Epithelial cell of esophagus (primary cell): ENCODE data around the gene ORC5.

Experiments
- DNase-seq: peaks from one replicate; pipeline ENCODE4 v3.0.0; 2010; ENCODE audit warnings: low read depth
- H3K4me3 ChIP-seq: 2 replicates; pipeline ENCODE4 v1.5.1; 2011; ENCODE audit warnings: mild to moderate bottlenecking, low read length, control low read depth
- TF ChIP-seq, protein P1 (sequence below): IDR thresholded peaks from 2 replicates; pipeline ENCODE4 v1.5.1; 2011; ENCODE audit warnings: low read depth, mild to moderate bottlenecking, low read length, control low read depth, inconsistent platforms; ENCODE audit not compliant: insufficient read depth; ENCODE audit errors: missing control alignments

ORC5 gene

GRCh38 chr7:104225451-104225850 lies 17.6 kb upstream of the ORC5 start:
- no peak for DNase-seq
- H3K4me3 ChIP-seq, result no peak overlapping the region
- TF ChIP-seq, protein P1, sequence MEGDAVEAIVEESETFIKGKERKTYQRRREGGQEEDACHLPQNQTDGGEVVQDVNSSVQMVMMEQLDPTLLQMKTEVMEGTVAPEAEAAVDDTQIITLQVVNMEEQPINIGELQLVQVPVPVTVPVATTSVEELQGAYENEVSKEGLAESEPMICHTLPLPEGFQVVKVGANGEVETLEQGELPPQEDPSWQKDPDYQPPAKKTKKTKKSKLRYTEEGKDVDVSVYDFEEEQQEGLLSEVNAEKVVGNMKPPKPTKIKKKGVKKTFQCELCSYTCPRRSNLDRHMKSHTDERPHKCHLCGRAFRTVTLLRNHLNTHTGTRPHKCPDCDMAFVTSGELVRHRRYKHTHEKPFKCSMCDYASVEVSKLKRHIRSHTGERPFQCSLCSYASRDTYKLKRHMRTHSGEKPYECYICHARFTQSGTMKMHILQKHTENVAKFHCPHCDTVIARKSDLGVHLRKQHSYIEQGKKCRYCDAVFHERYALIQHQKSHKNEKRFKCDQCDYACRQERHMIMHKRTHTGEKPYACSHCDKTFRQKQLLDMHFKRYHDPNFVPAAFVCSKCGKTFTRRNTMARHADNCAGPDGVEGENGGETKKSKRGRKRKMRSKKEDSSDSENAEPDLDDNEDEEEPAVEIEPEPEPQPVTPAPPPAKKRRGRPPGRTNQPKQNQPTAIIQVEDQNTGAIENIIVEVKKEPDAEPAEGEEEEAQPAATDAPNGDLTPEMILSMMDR, result no peak

DNA sequence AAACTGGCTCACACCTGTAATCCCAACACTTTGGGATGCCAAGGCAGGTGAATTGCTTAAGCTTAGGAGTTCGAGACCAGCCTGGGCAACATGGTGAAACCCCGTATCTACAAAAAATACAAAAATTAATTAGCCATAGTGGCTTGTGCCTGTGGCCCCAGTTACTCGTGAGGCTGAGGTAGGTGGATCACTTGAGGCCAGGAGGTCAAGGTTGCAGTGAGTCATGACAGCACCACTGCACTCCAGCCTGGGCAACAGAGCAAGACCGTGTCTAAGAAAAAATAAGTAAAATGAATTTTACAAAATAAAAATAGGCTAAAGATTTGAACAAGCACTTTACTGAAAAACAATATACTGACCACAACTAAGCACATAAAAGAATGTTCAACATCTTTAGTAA lies 9.8 kb upstream of the ORC5 start:
- no peak overlapping the region for H3K4me3 ChIP-seq
- DNase-seq, result no peak
- TF ChIP-seq, protein P1, result no peak

DNA sequence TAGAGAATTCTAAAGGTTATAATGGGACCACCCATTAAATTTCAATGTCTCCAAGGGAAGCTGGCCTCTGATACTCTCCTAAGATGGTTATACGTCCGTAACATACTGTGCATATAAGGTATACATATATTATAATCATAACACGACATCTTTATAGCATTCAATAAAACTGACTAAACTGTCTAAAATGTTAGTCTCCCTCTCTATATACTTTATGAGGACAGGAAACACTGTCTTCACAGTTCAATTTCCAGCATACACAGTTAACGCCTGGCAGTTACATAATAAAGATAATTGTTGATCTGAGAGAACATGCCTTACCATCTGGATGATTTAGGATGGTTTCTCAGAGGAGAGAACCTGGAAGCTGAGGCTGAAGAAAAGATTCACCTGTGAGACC lies 1.2 kb upstream of the ORC5 start:
- H3K4me3 ChIP-seq, result no peak overlapping the region
- TF ChIP-seq, protein P1, result no peak
- no peak for DNase-seq

GRCh38 chr7:104208421-104208780 lies 588 bp upstream of the ORC5 start:
- DNase-seq, result no peak
- peak overlapping the region; percentile 71 for H3K4me3 ChIP-seq
- TF ChIP-seq, protein P1, result no peak

GRCh38 chr7:104207348-104207730 lies 474 bp downstream of the ORC5 start:
- TF ChIP-seq, protein P1, result no peak
- peak; percentile 19 for DNase-seq
- H3K4me3 ChIP-seq, result peak overlapping the region; percentile 71

- TF ChIP-seq, protein P1, result no peak
- DNase-seq, result peak; percentile 7
- peak overlapping the region; percentile 71 for H3K4me3 ChIP-seq
Measured at GRCh38 chr7:104206841-104207240, 972 bp downstream of the ORC5 start.

GRCh38 chr7:104198673-104199278 lies 9.0 kb downstream of the ORC5 start:
- no peak overlapping the region for H3K4me3 ChIP-seq
- TF ChIP-seq, protein P1, result no peak
- no peak for DNase-seq
